HEK293 (cell line): ENCODE measurements around the gene VSTM2L.

Experiments used
- CTCF ChIA-PET: fragments of 350-600 bp; formaldehyde crosslinking; extraction: SDS; loops from one replicate; lab custom pipeline; 2021; ENCODE audit warnings: antibody characterized with exemption; lab: Yijun Ruan, JAX
- POLR2A ChIA-PET: fragments of 300-600 bp; formaldehyde crosslinking; extraction: SDS; loops from one replicate; lab custom pipeline; 2020; ENCODE audit warnings: antibody characterized with exemption, inconsistent platforms; lab: Yijun Ruan, JAX
- H3K27ac ChIP-seq: fragments of 200-500 bp; sonication (Bioruptor generic); 2 replicates; pipeline ENCODE4 v1.5.1; 2014; ENCODE audit warnings: low read depth, low read length, control low read depth, inconsistent platforms; ENCODE audit errors: extremely low read depth
- H3K36me3 ChIP-seq, 2 experiments: fragments of 200-500 bp in 1 of 2; sonication (Bioruptor generic) in 1 of 2; 1 replicate in 1 of 2; 2 replicates in 1 of 2; pipeline ENCODE4 v1.5.1; 2014 to 2017; ENCODE audit warnings: inconsistent platforms in 2 of 2, low read length in 2 of 2; ENCODE audit not compliant: control insufficient read depth in 2 of 2, insufficient read depth in 1 of 2
- H3K4me1 ChIP-seq: fragments of 200-500 bp; sonication (Bioruptor generic); 2 replicates; pipeline ENCODE4 v1.5.1; 2014; ENCODE audit warnings: mild to moderate bottlenecking, low read length, inconsistent platforms; ENCODE audit not compliant: control insufficient read depth, insufficient read depth
- H3K4me3 ChIP-seq: 2 replicates; pipeline ENCODE4 v1.5.1; 2011; ENCODE audit warnings: low read depth, mild to moderate bottlenecking, control low read depth, low read length, moderate library complexity
- H3K9me3 ChIP-seq: fragments of 200-500 bp; sonication (Bioruptor generic); 2 replicates; pipeline ENCODE4 v1.5.1; 2014; ENCODE audit warnings: low read depth, low read length, inconsistent platforms; ENCODE audit not compliant: control insufficient read depth, insufficient read depth
- GLIS1 ChIP-seq: fragments of 450-650 bp; formaldehyde crosslinking; IDR thresholded peaks from 2 replicates; pipeline ENCODE4 v1.5.1; 2016; ENCODE audit warnings: missing biosample characterization, missing genetic modification characterization
- HOXD13 ChIP-seq: sonication (generic); formaldehyde crosslinking; IDR thresholded peaks from 2 replicates; pipeline ENCODE4 v1.8.0; 2022; ENCODE audit warnings: missing genetic modification reagents, borderline replicate concordance
- KLF9 ChIP-seq: fragments of 450-650 bp; formaldehyde crosslinking; IDR thresholded peaks from 2 replicates; pipeline ENCODE4 v1.5.1; 2016; ENCODE audit warnings: missing biosample characterization, missing genetic modification characterization, low read depth
- OVOL3 ChIP-seq: fragments of 450-650 bp; formaldehyde crosslinking; IDR thresholded peaks from 2 replicates; pipeline ENCODE4 v1.5.1; 2016; ENCODE audit warnings: missing biosample characterization, missing genetic modification characterization
- RBAK ChIP-seq: fragments of 450-650 bp; formaldehyde crosslinking; IDR thresholded peaks from 2 replicates; pipeline ENCODE4 v1.5.1; 2016; ENCODE audit warnings: missing biosample characterization, missing genetic modification characterization
- REPIN1 ChIP-seq: fragments of 450-650 bp; formaldehyde crosslinking; IDR thresholded peaks from 2 replicates; pipeline ENCODE4 v1.5.1; 2017; ENCODE audit warnings: missing biosample characterization, missing genetic modification characterization, low read depth
- SCRT2 ChIP-seq: fragments of 450-650 bp; formaldehyde crosslinking; IDR thresholded peaks from 2 replicates; pipeline ENCODE4 v1.5.1; 2016; ENCODE audit warnings: missing biosample characterization, missing genetic modification characterization
- SP2 ChIP-seq: fragments of 450-650 bp; formaldehyde crosslinking; IDR thresholded peaks from 2 replicates; pipeline ENCODE4 v1.5.1; 2016; ENCODE audit warnings: missing biosample characterization, missing genetic modification characterization
- ZFHX2 ChIP-seq: fragments of 450-650 bp; formaldehyde crosslinking; conservative IDR thresholded peaks from 2 replicates; pipeline ENCODE4 v1.5.1; 2016; ENCODE audit warnings: missing biosample characterization, missing genetic modification characterization
- ZNF146 ChIP-seq: fragments of 450-650 bp; formaldehyde crosslinking; IDR thresholded peaks from 2 replicates; pipeline ENCODE4 v1.5.1; 2016; ENCODE audit warnings: missing biosample characterization, missing genetic modification characterization
- ZNF16 ChIP-seq: fragments of 450-650 bp; formaldehyde crosslinking; IDR thresholded peaks from 2 replicates; pipeline ENCODE4 v1.5.1; 2016; ENCODE audit warnings: low read depth, missing biosample characterization, missing genetic modification characterization
- ZNF174 ChIP-seq: fragments of 450-650 bp; formaldehyde crosslinking; IDR thresholded peaks from 2 replicates; pipeline ENCODE4 v1.5.0; 2017; ENCODE audit warnings: missing biosample characterization, mild to moderate bottlenecking, missing genetic modification characterization
- ZNF211 ChIP-seq: fragments of 450-650 bp; formaldehyde crosslinking; IDR thresholded peaks from 2 replicates; pipeline ENCODE4 v1.5.1; 2016; ENCODE audit warnings: low read depth, missing biosample characterization, missing genetic modification characterization
- ZNF223 ChIP-seq: fragments of 450-650 bp; formaldehyde crosslinking; IDR thresholded peaks from 2 replicates; pipeline ENCODE4 v1.5.1; 2016; ENCODE audit warnings: missing biosample characterization, missing genetic modification characterization
- ZNF24 ChIP-seq: fragments of 450-650 bp; formaldehyde crosslinking; IDR thresholded peaks from 2 replicates; pipeline ENCODE4 v1.5.1; 2016; ENCODE audit warnings: missing biosample characterization, missing genetic modification characterization
- ZNF354C ChIP-seq: fragments of 450-650 bp; formaldehyde crosslinking; IDR thresholded peaks from 2 replicates; pipeline ENCODE4 v1.5.1; 2016; ENCODE audit warnings: missing biosample characterization, missing genetic modification characterization, low read depth, borderline replicate concordance
- ZNF416 ChIP-seq: fragments of 450-650 bp; formaldehyde crosslinking; IDR thresholded peaks from 2 replicates; pipeline ENCODE4 v1.5.1; 2016; ENCODE audit warnings: missing biosample characterization, missing genetic modification characterization
- ZNF433 ChIP-seq: fragments of 450-650 bp; formaldehyde crosslinking; IDR thresholded peaks from 2 replicates; pipeline ENCODE4 v1.5.1; 2016; ENCODE audit warnings: missing biosample characterization, missing genetic modification characterization, low read depth
- ZNF529 ChIP-seq: fragments of 450-650 bp; formaldehyde crosslinking; IDR thresholded peaks from 2 replicates; pipeline ENCODE4 v1.5.1; 2017; ENCODE audit warnings: missing genetic modification characterization, missing biosample characterization; ENCODE audit not compliant: insufficient replicate concordance
- ZNF664 ChIP-seq: fragments of 450-650 bp; formaldehyde crosslinking; IDR thresholded peaks from 2 replicates; pipeline ENCODE4 v1.5.1; 2016; ENCODE audit warnings: missing biosample characterization, missing genetic modification characterization
- ZNF707 ChIP-seq: fragments of 450-650 bp; formaldehyde crosslinking; IDR thresholded peaks from 2 replicates; pipeline ENCODE4 v1.5.1; 2016; ENCODE audit warnings: missing biosample characterization, missing genetic modification characterization
- ZNF777 ChIP-seq: fragments of 450-650 bp; formaldehyde crosslinking; IDR thresholded peaks from 2 replicates; pipeline ENCODE4 v1.5.1; 2017; ENCODE audit warnings: missing biosample characterization, missing genetic modification characterization, borderline replicate concordance
- TF ChIP-seq, protein P1 (sequence below): fragments of 450-650 bp; formaldehyde crosslinking; IDR thresholded peaks from 2 replicates; pipeline ENCODE4 v1.5.1; 2016; ENCODE audit warnings: missing biosample characterization, missing genetic modification characterization

VSTM2L gene

DNA sequence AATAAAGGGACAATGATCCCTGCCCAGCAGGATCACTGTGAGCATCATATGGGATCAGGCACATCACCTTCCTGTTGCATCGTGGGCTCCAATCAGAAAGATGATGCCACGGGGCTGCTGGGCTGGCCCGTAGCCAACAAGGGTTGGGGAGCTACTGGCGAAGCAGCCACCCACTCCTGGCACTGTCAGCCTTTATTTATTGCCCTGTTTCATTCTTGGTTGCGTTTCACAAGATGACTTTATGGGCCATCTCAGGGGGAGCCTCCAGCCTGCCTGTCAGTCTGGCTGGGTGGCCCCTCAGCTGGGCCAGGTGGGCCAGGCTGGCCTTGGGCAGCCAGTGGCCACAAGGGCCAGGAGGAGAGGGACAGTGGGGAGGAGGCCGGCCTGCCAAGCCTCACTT is 17.3 kb downstream of the VSTM2L start (continued):
- TF ChIP-seq, protein P1, sequence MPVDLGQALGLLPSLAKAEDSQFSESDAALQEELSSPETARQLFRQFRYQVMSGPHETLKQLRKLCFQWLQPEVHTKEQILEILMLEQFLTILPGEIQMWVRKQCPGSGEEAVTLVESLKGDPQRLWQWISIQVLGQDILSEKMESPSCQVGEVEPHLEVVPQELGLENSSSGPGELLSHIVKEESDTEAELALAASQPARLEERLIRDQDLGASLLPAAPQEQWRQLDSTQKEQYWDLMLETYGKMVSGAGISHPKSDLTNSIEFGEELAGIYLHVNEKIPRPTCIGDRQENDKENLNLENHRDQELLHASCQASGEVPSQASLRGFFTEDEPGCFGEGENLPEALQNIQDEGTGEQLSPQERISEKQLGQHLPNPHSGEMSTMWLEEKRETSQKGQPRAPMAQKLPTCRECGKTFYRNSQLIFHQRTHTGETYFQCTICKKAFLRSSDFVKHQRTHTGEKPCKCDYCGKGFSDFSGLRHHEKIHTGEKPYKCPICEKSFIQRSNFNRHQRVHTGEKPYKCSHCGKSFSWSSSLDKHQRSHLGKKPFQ (tag by site-specific recombination): no peak
- TF ChIP-seq HOXD13 (CRISPR knock-in tag) (no peak), ZNF707 (tag by site-specific recombination) (no peak), ZNF16 (tag by site-specific recombination) (no peak), ZNF354C (tag by site-specific recombination) (no peak), KLF9 (tag by site-specific recombination) (no peak), ZNF433 (tag by site-specific recombination) (no peak), ZNF174 (no peak), GLIS1 (tag by site-specific recombination) (peak; percentile 39), REPIN1 (tag by site-specific recombination) (no peak), SP2 (tag by site-specific recombination) (no peak), OVOL3 (tag by site-specific recombination) (no peak), ZNF211 (tag by site-specific recombination) (no peak)

DNA sequence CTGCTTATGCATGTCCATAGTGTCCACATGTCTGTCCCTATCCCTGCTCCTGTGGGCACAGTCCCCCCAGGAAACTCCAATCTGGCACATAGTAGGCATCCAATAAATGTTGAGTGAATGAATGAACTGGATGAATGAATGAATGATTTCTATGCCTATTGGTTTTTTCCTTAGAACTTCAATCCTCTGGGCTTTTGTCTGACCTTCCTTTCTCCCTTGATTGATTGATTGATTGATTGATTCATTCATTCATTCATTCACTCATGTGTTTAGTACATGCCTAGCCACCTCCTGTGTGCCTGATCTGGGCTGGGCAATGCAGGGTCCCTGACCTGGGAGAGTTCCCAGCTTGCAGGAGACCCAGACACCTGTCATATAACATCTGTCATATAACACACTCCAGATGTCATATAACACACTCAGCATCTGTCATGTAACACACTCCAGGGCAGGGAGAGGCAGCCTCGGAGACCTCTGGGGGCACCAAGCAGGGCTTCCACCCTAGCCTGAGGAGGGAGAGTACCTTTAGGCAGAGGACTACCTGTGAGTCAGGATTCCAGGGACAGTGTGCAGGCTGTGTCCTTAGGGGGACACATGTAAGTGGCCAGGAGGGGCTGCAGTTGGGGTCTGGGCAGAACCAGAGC is 17.9 kb downstream of the VSTM2L start:
- no peak overlapping the region for H3K27ac ChIP-seq
- peak; percentile 60; the same call in 1 of the 2 replicates for TF ChIP-seq ZNF24 (tag by site-specific recombination)
- no peak for TF ChIP-seq SCRT2
- no peak overlapping the region for H3K4me3 ChIP-seq
- H3K4me1 ChIP-seq: 0 out of 2 replicates have a peak, but pooled peaks cover 3% of the 10 kb centered on the region
- CTCF ChIA-PET: no interaction called here
- no peaks in the 10 kb centered on the region for H3K9me3 ChIP-seq
- no peaks in the 10 kb centered on the region for H3K36me3 ChIP-seq
- POLR2A ChIA-PET: no interaction called here

DNA sequence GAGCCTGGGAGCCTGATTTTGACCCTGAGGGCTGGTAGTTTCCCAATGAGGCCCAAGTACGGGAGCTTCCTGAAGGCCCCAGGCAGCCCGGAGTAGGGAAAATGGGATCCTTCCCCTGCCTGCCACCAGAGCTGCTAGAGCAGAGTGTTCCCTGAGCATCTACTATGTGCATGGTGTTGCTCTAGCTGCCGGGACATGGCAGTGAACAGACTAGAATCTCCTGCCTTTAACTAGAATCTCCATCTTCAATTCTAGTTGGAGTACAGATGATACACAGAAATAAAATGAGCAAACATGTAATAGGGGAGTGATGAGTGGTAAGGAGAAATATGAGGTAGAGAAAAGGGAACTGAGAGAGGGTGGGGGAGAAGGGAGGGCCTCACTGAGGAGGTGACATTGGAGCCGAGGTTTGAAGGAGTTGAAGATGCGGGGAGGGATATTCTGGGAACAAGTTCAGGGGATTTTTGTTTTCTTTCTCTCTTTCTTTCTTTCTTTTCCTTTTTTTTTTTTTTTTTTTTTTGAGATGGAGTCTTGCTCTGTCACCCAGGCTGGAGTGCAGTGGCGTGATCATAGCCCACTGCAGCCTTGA is 18.5 kb downstream of the VSTM2L start:
- CTCF ChIA-PET: no interaction called here
- TF ChIP-seq ZNF777 (tag by site-specific recombination) (no peak), ZFHX2 (tag by site-specific recombination) (no peak), ZNF223 (tag by site-specific recombination) (no peak), ZNF416 (no peak), ZNF529 (tag by site-specific recombination) (no peak), ZNF664 (peak; percentile 88), RBAK (no peak), ZNF146 (peak; percentile 41; the same call in 1 of the 2 replicates)
- TF ChIP-seq, all 188 proteins: peak for 2
- H3K9me3 ChIP-seq: no peaks in the 10 kb centered on the region
- 0 out of 2 replicates have a peak, but pooled peaks cover under 1% of the 10 kb centered on the region for H3K4me1 ChIP-seq
- no peak overlapping the region for H3K27ac ChIP-seq
- POLR2A ChIA-PET: no interaction called here
- no peaks in the 10 kb centered on the region for H3K36me3 ChIP-seq
- H3K4me3 ChIP-seq: no peak overlapping the region
